ENCODE results near the gene INO80D.
"Not testable (repeated sequence)": the region's sequence is repeated elsewhere in the genome, so short reads cannot be mapped to it uniquely, and the experiment has no call there.

INO80D gene

DNA sequence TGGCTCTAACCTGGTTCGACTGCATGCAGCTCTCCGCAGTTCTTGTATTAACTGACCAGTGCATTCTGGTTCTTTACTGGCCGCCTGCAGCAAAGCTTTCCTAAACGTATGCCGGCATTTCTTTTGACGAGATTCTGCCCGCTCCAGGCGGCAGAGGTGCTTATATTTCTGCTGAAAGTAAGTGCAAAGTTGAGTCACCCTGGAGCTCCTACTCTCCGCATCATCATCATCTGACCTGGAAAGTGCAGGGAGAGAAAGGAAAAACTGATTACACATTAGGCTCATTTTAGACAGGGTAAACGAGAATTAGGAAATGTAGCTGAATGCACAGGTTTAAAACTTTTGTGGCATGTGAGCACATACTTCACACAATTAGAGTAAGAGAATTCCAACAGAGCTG is 57.9 kb downstream of the INO80D start:
- DNase-seq, result no peak

DNA sequence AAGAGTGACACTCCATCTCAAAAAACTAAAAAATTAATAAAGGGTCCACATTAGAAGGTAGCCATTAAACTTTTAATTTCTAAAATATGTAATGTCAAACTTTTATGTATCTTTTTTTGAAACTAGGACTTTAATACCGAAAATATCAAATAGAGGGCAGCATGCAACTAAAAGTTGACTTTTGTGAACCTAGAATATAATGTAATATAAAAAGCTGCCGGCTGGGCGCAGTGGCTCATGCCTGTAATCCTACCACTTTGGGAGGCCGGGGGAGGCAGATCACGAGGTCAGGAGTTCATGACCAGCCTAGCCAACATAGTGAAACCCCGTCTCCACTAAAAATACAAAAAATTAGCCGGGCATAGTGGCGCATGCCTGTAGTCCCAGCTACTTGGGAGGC is 62.8 kb downstream of the INO80D start:
- no peak for DNase-seq

DNA sequence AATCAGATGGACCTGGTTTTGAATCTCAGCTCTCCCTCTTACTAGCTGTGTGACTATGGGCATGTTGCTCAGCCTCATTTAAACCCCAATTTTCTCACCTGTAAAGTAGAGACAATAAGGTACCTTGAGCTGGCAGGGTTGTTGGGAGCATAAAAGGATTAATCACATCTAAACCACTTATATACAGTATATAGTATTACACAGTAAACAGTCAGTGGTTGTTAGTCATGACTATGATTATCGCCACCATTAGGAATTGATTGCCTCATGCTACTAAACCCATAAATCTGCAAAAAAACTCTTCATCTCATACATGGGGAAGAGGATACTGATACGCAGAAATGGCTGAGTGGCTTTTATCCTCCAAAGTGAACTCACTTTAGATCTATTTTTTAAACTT is 65.8 kb downstream of the INO80D start:
- DNase-seq, result no peak

DNA sequence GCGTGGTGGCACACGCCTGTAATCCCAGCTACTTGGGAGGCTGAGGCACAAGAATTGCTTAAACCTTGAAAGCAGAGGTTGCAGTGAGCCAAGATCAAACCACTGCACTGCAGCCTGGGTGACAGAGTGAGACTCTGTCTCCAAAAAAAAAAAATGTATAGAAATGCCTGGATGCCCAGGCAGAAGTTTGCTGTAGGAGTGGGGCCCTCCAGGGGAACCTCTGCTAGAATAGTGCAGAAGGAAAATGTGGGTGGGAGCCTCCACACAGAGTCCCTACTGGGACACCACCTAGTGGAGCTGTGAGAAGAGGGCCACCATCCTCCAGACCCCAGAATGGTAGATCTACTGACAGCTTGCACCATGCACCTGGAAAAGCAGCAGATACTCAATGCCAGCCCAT is 70.2 kb downstream of the INO80D start:
- DNase-seq, result not testable (repeated sequence)

GRCh38 chr2:206011795-206012194 is 74.2 kb downstream of the INO80D start:
- no peak for DNase-seq

DNA sequence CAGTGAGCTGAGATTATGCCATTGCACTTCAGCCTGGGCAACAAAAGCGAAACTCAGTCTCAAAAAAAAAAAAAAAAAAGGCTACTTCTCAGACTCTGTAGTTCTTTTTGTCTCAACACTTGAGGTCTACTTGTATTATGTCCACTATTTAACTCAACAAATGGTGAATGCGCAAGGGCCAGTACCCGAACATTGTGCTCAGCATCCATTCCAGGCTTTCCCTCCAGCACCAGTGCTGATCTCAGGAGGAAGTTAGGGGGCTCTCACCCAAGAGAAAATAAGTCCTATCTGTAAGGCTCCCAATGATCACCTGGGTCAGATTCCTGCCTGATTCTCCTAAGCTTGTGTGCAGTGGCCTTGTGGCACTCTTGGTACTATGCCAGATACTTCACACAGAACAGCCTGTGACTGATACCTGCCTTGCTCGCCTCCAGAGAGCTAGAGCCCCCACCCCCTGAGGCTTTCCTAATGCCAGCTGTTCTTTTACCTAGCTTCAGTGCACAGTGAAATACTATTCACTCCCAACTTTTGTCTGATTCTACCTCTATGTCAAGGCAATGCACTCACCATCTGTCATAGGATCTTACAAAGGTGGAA is 74.9 kb downstream of the INO80D start:
- peak; percentile 79 to 92 for DNase-seq

- peak; percentile 9 to 28 for DNase-seq
Measured at GRCh38 chr2:206004004-206004693, 81.8 kb downstream of the INO80D start.

GRCh38 chr2:206002440-206002839 is 83.5 kb downstream of the INO80D start:
- DNase-seq, result no peak

GRCh38 chr2:206001912-206002311 is 84.1 kb downstream of the INO80D start:
- DNase-seq, result no peak

DNA sequence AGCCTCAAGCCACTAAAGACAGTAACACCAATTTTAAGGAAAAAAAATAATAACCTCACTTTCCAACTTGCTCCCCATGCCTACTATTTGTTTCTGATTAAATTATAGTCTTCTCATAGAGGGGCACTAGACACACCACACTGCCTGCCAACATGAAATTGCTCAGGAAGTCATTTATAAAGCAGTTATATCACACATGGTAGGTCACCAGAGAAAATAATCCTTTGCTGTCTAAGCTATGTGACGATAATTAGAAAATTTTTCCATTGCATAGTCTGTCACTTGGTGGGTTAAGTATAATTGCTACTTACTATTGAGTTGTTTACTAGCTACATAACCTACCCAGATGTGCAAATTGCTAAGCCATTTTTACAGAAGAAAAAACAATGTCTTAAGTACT is 85.2 kb downstream of the INO80D start:
- DNase-seq, result no peak

DNA sequence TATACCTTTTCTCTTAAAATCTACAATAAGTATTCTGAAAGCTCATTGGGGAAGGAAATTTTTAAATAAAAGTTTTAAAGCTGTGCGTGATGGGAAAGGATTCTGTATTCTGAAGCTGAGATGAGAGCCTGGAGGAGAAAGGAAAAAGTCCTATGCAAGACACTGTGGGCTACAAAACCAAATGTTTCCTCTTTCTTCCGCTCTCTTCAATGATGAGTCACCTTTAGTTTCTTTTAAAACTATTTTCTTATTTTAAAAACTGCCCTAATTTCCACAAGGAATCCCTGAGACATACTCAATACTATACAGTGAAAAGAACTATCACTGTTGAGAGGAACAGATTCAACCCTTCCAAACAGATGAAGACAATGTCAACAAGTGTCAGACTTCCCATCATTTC is 87.4 kb downstream of the INO80D start:
- DNase-seq, result no peak

DNA sequence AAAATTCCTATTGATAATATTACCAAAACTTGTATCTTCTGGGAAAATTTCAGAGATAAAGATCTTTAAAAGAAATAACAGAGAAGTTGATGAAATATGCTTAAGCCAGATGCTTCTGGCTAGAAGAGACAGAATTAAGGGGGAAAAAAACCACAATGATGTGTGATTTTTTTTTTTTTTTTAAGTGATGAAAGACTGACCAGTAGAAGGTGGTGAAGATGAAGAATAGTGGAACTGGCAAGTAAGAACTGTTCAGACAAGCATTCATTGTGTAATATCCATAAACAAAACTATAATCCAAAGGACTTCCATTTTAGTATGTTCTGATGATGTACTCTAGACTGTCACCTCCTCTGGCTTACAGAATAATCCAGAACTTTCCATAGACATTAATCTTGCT is 89.8 kb downstream of the INO80D start:
- DNase-seq, result no peak

DNA sequence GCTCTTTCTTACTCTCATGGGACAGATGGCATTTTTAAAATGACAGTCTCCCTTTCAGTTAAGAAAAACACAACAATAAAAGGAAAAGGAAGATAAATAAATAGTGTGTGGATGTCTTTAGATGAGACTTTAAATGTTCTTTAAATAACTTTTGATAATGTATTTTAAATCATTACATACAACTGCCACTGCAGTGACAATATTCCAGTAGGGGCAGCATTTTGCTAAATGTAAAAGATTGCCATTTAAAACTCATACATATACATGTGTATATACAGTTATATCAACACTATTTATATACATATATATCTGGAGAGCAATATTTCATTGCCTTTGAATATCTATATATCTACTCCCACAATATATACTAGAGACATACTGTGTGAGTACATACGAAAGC is 90.7 kb downstream of the INO80D start:
- no peak for DNase-seq

- DNase-seq, result no peak
Measured at GRCh38 chr2:205994344-205994743, 91.6 kb downstream of the INO80D start.

DNA sequence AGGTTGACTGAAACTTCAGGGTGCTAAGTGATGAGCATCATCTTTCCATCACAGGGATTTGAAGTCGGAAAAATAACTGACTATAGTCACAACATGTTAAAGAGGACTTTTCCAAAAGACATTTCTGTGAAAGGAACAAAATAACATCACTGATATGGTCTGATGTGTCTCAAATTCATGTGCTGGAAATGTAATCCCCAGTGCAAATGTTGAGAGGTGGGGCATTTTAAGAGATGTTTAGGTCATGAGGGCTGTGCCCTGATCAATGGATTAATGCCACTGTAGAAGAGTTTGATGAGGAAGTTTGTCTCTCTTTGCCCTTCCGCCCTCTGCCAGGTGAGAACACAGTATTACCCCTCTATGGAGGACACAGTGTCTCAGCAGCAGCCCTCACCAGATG is 95.9 kb downstream of the INO80D start:
- DNase-seq, result no peak

GRCh38 chr2:205989271-205990071 is 96.5 kb downstream of the INO80D start:
- no peak for DNase-seq

- DNase-seq, result not testable (repeated sequence)
Measured at GRCh38 chr2:205988681-205989080, 97.3 kb downstream of the INO80D start.

DNA sequence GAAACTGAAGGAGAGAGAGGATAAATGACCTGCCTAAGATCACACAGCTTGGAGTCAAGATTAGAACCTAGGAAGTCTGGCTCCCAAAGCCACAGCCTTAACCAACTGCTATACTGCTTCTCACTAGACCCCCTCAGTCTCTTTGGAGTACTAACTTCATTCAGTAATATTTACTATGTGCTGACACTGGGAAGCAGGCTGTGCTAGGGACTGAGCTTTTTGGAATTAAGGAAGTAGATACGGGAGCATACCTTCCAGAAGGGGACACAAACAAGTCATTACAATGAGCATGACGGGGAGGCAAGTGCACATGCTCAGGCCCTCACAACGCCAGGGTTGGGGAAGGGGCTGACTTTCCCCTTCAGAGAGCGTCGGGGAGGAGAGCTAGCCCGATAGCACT is 97.7 kb downstream of the INO80D start:
- DNase-seq, result no peak

- not testable (repeated sequence) for DNase-seq
Measured at GRCh38 chr2:205986334-205986733, 99.6 kb downstream of the INO80D start.

- no peak for DNase-seq
Measured at GRCh38 chr2:205984381-205984780, 101.6 kb downstream of the INO80D start.

- DNase-seq, result no peak
Measured at GRCh38 chr2:205982776-205983327, 103.1 kb downstream of the INO80D start.

- DNase-seq, result not testable (repeated sequence)
Measured at GRCh38 chr2:205978728-205979127, 107.2 kb downstream of the INO80D start.

GRCh38 chr2:205977699-205978098 is 108.3 kb downstream of the INO80D start:
- DNase-seq, result not testable (repeated sequence)
